ENCODE results near the gene GNAS-AS1.

DNA sequence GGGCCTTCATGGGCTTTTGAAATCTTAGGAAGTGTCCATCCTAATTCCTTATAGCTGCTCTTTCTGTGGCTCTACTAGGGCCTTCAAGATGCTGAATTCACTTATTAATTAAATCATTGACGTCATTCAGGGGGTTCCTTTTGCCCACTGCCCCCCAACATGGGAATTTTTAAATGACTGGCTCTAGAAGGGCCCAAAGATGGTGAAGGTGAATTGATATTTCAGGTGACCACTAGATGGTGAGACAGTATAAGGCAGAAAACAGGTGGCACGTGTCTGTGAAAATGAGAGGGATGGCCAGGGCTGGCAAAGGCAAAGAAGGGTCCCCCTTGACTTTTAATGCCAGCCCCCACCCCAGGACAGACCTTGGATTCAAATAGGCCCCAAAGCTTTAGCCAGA, 13.6 kb upstream of the GNAS-AS1 start:
- no peak for TF ChIP-seq POLR2AphosphoS5 (IDR thresholded peaks at IDR 0.05; ENCODE audit: low read depth, low read length)
- no peak for TF ChIP-seq POLR2A (IDR thresholded peaks at IDR 0.05; ENCODE audit: low read depth, low read length)

Measured in GM12892 (cell line).